ENCODE data around the gene CFAP46.

The CFAP46 gene

DNA sequence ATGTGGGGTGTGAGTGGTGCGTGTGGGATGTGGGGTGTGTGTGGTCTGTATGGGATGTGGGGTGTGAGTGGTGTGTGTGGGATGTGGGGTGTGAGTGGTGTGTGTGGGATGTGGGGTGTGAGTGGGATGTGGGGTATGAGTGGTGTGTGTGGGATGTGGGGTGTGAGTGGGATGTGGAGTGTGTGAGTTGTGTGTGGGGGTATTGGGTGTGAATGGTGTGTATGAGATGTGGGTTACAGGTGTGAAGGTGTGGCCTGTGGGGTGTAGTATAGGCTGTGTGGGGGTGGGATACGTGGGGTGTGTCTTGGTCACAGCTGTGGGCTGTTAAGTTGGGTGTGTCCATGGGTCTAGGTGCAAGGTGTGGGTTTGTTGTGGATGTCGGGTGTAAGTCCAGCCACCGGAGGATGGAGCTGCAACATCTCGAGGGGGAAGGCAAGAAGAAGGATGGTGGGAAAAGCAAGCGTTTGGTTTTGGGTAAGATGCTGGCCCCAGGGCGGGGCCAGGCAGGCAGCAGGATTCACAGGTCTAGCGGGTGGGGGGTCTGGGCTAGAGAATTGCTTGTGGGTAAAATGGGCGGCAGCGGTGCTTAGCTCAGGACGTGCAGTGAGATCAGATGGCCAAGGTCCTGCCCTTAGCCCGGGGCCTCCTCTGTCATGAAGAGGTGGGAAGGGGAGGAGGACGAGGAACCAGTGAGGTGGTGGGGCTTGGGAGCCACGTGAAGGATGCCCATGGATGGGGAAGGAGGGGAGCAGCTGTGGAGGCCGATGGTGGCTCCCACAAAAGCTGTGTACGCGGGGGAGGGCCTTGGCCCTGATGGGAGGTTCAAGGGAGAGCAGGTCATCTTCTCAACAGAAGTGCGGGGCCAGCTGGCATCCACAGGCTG is 60.1 kb downstream of the CFAP46 start:
- no peak overlapping the region for H3K4me3 ChIP-seq (ENCODE audit: low read depth, low read length)

DNA sequence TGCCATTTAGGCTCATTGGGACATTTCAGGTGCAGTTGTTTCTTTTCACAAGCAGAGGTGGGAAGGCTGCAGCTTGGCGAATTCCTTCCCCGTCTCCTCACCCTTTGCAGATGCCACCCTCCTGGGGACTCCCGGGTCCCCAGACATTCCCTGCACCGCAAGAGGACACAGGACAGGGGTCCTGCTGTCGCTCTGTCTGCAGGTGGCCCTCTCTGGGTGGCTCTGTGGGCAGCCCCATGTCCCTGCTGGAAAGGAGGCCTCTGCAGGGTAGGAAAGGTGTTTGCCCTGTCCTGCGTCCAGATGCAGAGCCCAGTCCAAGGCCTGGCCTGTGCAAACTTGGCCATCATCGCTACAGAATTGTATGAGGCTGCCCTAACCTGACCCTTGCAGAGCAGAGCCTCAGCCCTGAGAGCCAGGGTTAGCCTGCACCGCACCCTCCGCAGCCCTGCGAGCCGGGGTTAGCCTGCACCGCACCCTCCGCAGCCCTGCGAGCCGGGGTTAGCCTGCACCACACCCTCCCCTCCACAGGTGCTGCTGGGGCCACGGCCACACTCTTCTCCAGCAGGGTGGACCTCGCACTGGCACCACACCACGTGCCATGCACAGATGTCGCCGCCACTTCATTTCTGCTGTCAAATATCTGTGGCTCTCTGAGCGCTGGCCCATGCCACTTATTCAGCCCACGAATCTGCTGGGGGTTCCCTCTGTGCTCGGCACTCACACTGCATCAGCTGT is 61.0 kb downstream of the CFAP46 start:
- H3K4me3 ChIP-seq (ENCODE audit: low read depth, low read length): no peak overlapping the region

DNA sequence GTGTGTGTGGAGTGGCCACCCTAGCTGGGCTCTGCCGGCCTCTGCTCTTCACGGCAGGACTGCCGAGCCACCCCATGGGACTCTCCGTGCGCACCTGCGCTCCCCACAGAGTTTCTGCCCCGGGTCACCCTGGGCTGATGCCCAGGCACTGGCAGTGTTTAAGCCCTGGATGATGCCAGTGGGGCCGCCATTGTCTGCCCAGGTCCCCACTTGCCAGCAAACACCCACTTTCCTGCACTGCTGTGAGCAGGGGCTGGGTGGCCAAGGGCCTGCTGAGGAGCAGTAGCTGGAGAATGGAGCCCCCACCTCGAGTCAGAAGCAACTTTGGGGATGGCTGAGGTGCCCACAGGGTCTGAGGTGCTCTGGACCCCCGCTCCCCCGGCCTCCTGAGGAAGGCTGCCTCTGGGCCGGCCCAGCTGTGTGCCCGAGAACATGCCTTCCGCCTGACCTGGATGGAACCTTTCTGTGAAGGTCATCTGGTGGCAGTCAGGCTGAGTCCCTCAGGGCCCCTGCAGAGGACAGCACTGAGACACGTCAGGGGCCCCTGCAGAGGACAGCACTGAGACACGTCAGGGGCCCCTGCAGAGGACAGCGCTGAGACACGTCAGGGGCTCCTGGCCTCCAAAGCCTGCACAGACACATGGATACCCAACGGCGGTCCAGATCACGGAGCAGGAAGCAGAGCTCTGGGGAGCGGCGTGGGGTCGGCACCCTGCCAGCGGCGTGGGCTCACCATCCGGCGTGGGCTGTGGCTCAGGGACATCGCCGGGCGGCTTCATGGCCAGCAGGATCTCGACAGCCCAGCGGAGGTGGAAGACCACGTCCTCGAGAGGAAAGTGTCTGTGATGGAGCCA is 62.0 kb downstream of the CFAP46 start:
- H3K4me3 ChIP-seq (ENCODE audit: low read depth, low read length): no peak overlapping the region

DNA sequence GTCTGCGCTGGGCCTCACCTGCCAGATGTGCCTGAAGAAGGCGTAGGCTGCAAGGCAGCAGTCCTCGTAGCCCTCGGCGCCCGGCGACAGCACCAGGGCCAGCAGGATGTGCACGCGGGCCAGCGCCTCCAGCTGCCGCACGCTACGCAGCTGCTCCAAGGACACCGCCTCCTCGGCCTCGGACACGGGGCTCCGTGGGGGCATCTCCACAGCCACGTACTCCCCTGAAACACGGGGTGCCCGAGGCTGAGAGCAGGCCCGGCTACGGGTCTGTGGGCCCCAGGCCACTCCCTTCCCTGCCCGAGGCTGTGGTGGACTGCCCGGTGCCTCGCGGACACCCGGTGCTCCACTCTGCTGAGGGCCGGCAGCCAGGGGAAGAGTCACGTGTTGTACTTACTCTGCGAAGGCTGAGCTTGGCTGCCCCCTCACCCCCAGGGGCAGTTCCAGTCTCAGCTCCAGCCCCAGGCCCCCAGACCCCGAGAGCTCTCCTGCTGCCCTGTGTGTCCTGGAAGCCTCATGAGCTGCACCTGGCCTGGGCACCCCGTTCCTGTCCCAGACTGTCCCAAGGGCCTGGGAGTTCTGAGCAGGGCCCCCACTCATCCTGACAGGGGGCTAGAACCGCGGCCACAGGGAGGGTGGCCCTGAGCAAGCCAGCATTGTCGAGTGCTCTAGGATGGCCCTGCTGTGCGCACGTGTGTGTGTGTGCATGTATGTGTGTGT is 62.8 kb downstream of the CFAP46 start:
- no peak overlapping the region for H3K4me3 ChIP-seq (ENCODE audit: low read depth, low read length)

DNA sequence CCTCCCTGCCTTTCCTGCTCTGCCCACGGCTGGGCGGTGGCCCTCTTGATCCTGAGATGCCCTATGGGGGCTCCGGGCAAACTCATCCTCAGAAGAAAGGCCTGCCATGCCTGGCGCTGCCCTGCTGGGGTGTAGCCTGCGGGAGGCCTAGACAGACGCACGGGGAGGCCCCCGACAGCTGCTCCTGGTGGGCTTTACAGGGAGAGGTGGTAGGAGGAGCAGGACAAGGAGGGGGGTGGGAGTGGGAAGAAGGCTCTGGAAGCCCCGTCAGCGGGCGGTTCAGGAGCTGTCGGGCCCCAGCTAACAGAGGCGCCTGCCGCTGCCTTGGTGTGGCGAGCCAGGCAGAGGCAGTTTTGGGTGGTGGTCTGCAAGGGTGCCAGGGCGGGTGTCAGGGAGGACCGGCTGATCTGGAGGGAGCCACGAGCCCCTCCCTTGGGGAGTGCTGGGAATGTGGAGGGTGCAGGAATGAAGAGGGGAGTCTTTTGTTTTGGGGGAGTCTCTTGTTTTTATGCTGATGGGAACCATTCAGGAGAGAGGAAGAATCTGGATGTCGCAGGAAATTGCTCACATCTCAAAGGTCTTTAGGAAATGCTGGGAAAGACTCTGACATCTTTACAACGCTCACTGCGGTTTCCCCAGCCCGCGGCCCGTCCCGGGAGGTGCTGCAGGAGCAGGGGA is 63.5 kb downstream of the CFAP46 start:
- H3K4me3 ChIP-seq (ENCODE audit: low read depth, low read length): no peak overlapping the region

DNA sequence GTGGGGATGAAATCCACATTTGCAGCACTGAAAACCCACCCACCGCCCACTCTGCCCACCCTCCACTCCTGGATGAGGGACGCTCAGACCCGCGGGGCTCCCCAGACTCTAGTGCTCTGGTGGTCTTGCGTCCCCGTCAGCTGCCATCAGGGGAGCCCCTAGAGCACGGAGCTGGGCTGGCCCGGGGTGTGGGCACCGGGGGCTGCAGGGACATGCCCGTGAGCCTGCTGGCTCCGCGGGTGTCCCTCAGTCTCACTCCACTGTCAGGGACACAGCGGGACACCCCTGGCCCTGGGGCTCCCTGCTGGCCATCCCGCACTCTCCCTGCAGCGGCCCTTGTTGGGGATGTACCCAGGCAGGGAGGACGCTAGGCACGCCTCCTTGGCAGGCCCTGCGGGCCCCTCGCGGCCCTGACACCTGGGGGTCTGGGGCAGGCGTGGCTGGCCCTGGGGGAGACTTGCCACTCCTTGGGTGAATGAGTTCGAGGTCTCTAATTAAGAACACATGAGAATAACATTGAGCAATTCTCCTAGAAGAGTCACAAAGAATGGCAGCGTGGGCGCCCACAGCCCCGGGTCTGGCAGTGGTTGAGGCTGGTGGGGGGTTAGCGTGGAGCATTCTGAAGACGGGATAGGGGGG is 64.2 kb downstream of the CFAP46 start:
- no peak overlapping the region for H3K4me3 ChIP-seq (ENCODE audit: low read depth, low read length)

DNA sequence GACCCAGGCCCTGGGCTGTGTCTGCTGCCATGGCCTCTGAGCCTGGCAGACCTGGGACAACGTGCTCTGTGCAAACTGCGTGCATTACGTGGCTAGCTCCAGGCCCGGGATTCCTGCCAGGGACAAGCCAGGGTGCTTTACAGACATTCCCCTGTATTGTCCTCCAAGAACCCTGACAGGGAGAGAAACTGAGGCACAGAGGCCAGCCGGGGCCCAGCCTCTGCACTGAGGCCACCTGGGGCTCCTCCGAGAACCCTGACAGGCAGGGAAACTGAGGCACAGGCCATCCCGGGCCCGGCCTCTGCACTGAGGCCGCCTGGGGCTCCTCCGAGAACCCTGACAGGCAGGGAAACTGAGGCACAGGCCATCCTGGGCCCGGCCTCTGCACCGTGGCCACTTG is 64.9 kb downstream of the CFAP46 start:
- H3K4me3 ChIP-seq (ENCODE audit: low read depth, low read length): no peak overlapping the region

DNA sequence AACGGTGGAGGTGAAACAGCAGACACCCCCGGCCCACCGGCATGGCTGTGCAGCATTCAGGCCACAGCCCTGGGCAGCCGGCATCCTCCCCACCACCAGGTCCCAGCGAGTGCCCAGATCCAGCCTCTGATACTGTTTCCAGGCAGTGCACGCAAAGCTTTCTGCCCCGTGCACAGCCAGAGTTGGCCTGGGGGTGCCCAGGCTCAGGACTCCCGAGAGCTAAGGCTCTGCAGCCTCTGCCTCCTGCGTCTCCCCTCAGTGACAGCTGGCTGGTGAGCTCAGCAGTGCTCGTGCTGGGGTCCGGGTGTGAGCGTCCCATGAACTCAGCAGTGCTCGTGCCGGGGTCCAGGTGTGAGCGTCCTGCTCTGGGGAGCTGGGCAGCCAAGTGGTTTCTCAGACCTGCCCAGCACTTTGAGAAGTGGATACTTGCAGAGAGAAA is 65.4 kb downstream of the CFAP46 start:
- no peak overlapping the region for H3K4me3 ChIP-seq (ENCODE audit: low read depth, low read length)

DNA sequence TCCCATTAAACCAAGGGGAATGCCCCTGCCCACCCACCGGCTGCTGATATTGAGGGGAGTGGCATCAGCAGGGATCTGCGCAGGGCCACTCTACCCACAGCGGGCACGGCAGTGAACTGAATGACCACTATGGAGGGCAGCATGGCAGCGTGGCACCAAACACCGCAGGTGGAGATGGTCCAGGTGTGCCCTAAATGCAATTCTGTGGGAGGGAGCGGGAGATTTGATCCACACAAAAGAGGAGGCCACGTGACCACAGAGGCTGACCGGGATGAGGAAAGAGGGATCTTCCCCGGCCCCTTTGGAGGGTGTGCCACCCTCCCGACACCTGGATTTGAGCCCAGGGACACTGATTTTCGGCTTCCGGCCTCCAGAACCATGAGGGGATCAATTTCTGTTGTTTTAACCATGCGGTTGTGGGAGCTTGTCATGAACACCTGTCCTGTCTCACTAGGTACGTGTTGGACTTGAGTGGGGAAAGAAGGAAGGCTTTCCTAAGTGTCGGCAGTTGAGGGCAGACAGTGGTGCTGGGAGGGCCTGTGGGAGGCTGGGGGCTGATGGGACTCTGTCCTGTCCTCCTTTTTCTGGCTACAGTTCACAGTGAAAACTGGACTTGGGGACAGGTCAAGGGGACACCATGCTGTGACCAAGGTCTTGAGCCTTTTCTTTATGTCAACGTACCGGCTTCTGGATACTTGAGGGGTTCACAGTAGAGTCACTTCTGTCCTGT is 66.1 kb downstream of the CFAP46 start:
- H3K4me3 ChIP-seq (ENCODE audit: low read depth, low read length): no peak overlapping the region

DNA sequence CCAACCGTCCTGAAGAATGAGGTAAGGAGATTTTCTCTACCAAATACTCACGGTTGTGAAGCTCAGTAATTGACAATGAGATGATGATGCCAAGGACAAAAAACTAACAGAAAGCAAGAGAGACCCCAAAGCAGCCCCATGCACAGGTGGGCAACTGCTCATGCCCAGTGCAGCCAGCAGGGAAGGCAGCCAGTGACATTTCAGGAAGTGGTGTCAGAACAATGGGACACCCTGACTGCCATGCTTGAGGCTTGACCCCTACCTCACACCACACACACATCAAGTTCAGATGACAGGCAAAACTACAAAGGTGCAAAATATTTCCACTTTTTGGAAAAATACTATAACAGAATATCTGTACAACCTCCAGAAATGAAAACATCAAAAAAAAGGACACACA is 66.9 kb downstream of the CFAP46 start:
- no peak overlapping the region for H3K4me3 ChIP-seq (ENCODE audit: low read depth, low read length)

DNA sequence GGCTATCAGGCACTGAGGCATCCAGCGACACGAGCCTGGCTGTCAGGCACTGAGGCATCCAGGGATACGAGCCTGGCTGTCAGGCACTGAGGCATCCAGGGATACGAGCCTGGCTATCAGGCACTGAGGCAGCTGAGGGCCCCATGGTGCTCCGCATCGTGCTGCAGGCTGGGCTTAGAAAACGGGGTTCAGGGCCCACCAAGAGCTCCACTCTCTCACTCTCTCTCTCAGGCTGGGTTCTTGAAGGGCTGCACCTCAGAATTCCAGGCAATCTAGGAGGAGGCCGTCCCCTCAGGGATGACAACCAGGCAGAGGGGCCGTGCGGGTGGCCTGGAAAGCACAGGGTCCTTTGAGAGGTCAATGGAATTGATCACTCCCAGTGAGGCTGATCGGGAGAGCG is 69.0 kb downstream of the CFAP46 start:
- H3K4me3 ChIP-seq (ENCODE audit: low read depth, low read length): no peak overlapping the region

DNA sequence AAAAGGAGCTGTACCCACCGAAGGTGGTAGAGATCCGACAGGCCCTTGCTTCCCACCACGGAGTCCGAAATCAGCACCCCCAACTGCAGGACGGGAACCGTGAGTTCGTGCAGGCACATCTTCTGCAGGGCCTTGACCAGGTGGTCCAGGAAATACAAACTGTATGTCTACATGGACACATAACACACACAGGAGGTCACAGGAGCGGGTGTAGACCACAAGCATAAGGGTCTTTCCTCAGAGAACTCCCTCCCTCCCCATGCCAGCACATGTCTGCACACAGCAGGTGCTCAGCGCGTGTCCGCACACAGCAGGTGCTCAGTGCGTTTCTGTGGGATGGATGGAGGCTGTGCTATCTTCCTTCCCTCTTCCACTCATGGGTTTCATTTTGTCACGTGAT is 69.7 kb downstream of the CFAP46 start:
- H3K4me3 ChIP-seq (ENCODE audit: low read depth, low read length): no peak overlapping the region

DNA sequence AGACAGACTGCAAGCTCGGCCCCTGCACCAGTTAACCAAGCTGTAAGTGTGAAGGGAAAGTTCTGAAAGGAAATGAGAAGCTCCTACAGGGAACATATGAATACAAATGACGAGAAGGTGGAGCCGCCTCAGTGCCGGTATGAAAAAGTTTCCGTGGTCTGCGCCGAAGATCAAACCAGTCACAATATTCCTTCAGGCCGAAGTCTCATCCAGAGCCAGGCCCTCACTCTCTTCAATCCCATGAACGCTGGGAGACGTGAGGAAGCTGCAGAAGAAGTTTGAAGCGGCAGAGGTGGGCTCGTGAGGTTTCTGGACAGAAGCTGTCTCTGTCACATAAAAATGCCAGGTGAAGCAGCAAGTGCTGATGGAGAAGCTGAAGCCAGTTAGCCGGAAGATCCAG is 71.9 kb downstream of the CFAP46 start:
- H3K4me3 ChIP-seq (ENCODE audit: low read depth, low read length): no peak overlapping the region

DNA sequence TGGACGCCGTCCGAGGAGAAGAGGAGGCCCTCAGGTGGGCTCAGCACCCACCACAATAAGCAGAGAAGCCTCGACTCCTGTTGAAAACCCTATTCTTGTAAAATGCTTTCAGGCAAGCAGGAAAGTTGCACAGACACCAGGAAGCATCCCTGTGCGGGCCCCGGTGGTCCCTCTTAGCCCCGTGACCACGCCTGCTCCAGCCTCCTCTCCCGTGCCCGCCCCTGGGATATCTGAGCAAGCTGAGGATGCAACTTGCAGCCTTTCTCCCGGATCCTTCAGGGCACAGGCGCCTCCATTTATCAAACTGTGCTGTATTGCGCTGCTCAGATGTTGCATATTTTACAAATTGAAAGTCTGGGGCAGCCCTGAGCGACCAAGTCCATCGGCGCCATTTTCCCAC is 72.7 kb downstream of the CFAP46 start:
- no peak overlapping the region for H3K4me3 ChIP-seq (ENCODE audit: low read depth, low read length)

DNA sequence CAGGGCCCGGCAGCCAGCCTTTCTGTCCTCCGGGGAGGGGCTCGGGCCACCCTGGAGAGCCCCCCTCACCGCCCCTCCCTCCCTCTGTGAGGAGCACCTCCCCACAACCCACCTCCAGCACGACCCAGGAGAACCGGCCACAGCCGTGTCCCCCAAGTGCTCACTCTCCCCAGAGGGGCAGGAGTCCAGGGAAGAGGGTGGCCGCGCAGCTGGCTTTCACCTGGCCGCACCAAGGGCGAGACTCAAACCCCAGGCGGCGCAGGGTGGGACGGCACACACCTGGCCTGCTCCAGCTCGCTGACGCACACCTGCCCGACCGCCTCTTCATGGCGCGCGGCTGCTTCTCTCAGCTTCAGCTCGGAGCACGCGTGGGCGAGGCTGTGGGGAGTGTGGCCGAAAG is 73.4 kb downstream of the CFAP46 start:
- no peak overlapping the region for H3K4me3 ChIP-seq (ENCODE audit: low read depth, low read length)

DNA sequence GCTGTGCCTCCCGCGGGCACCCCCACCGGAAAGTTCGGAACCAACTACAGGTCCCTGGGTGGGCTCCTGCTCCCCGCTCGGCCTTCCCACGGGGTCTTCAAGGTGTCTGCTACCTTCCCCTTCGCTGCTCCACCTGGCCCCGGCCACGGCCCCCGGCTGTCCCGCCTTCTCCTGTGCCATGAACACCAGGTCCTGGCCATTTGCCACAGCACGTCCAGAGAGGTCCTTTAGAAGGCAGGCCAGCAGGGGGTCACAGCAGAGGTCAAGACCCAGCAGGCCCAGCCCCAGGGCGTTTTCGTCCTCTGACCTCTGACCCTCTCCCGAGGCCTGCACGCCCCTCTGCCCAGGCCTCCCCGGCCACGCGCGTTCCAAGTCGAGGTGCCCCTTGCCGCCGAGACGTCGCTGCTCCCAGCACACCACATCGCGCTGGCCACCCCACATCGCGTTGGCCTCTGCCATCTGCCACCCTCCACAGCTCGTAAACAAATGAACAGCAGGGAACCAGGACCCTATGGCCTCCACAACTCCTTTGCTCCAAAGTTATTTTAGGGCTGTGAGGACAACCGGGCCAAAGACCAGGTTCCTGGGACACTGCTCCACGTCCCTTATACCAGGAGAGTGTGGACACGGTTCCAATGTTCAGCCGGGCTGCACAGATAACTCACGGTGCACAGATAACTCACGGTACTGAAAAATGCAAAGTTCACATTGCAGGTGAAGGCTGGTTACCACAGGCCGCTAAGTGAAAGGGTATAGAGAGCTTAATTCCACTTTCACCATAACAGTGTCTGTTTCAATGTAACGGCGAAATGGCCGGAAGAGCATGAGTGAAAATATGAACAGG is 74.3 kb downstream of the CFAP46 start:
- H3K4me3 ChIP-seq (ENCODE audit: low read depth, low read length): no peak overlapping the region

DNA sequence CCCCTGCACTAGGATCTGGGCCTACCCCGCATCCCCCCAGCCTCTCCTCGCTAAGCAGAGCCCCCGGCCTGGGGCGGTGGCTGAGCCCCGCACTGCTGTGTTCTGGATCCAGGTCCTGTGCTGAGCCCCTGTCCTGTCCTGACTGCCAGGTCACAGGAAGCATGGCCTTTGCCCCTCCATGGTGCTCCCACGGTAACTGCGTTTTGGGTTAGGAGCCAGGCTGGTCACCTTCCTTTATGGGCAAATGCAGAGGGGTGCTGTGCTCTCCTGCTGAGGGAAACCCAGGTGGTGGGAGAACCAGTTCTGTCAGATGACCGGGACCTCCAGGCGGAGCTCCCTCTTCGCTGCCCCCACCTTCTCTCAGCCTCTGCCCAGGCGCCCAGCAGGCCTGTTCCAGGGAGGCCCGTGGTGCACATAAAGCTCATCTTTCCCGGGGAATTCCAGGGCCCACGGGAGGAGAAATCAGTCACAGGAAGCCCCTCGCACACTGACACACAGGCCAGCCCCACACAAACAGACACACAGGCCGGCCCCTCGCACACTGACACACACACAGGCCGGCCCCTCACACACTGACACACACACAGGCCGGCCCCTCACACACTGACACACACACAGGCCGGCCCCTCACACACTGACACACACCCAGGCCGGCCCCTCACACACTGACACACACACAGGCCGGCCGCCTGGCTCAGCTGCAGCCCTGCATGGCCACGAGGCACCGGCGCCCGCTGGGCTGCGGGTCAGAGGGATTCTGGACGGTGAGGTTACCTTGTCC is 75.6 kb downstream of the CFAP46 start:
- no peak overlapping the region for H3K4me3 ChIP-seq (ENCODE audit: low read depth, low read length)
